HL-60 (cell line): ENCODE data around the gene ZBTB47.

Experiments used
- POLR2AphosphoS5 ChIP-seq: IDR thresholded peaks from 2 replicates; pipeline ENCODE4 v1.6.1; 2012; ENCODE audit warnings: low read depth
- TF ChIP-seq, protein P1 (sequence below): IDR thresholded peaks from one replicate; pipeline ENCODE4 v1.5.1; 2011; ENCODE audit warnings: low read length, control low read depth, inconsistent platforms; ENCODE audit not compliant: insufficient read depth

DNA sequence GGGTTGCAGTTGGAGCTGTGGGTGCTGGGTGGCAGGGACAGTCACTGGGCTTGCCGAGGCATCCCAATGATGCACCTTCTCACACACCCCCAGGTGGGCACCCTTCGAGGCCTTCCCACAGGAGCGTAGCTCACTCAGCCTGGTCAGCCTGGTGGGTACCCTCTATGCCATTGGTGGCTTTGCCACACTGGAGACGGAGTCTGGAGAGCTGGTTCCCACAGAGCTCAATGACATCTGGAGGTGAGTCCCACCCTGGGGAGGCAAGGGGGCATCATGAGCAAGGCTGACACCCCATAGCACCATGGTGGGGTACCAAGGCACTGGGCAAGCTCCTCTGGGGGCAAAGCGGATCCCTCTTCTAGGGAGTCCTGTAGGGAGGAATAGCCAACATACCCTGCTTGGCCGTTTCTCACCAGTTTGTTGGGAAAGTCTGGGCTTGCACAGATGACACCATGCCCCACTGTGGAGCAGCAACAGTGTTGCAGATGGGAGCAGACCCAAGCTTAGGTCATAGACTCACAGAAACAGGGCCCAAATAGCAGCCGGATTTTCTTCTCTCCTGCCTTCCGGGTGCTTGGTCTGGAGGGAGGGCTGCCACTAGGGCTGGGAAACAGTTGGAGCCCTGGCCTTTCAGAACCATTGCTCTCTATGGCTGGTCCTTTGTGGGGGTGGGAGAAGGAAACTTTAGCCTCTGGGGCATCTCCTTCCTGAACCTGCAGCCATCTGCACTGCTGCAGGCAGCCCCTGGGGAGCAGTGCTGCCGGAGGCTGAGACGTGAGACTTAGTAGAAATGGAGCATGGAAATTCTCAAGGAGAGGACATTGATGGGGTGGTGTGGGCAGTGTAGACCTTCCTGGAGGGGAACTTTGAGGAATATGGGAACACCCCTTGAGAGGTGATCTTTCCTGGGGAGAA, 37.5 kb downstream of the ZBTB47 start:
- no peak for TF ChIP-seq POLR2AphosphoS5
- TF ChIP-seq, protein P1, sequence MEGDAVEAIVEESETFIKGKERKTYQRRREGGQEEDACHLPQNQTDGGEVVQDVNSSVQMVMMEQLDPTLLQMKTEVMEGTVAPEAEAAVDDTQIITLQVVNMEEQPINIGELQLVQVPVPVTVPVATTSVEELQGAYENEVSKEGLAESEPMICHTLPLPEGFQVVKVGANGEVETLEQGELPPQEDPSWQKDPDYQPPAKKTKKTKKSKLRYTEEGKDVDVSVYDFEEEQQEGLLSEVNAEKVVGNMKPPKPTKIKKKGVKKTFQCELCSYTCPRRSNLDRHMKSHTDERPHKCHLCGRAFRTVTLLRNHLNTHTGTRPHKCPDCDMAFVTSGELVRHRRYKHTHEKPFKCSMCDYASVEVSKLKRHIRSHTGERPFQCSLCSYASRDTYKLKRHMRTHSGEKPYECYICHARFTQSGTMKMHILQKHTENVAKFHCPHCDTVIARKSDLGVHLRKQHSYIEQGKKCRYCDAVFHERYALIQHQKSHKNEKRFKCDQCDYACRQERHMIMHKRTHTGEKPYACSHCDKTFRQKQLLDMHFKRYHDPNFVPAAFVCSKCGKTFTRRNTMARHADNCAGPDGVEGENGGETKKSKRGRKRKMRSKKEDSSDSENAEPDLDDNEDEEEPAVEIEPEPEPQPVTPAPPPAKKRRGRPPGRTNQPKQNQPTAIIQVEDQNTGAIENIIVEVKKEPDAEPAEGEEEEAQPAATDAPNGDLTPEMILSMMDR = no peak
